ENCODE results near the gene FANCL. TPM values are rescaled to one million over a fixed set of nuclear protein-coding genes. Genes with fewer than 3 reads are reported as not detected.
"Not testable (repeated sequence)": the region's sequence is repeated elsewhere in the genome, so short reads cannot be mapped to it uniquely, and the experiment has no call there.

Gene FANCL
- total RNA-seq, 1 donor from 2014 or later, result 23.7 TPM

- Histone ChIP-seq H3K27me3 (ENCODE audit: low read depth) (no peaks in the 10 kb centered on the region), H3K27ac (no peak overlapping the region), H3K4me3 (no peak overlapping the region), H3K36me3 (peaks cover 16% of the 10 kb centered on the region), H3K9me3 (no peaks in the 10 kb centered on the region), H3K4me1 (no peaks in the 10 kb centered on the region)
- intact Hi-C loops (cut with DNase I), result no loop called here
- DNase-seq, result no peak
- no peak for TF ChIP-seq CTCF (IDR thresholded peaks at IDR 0.05)
- no peak for ATAC-seq
Observed at GRCh38 chr2:58146707-58147106, 94.4 kb downstream of the FANCL start.

DNA sequence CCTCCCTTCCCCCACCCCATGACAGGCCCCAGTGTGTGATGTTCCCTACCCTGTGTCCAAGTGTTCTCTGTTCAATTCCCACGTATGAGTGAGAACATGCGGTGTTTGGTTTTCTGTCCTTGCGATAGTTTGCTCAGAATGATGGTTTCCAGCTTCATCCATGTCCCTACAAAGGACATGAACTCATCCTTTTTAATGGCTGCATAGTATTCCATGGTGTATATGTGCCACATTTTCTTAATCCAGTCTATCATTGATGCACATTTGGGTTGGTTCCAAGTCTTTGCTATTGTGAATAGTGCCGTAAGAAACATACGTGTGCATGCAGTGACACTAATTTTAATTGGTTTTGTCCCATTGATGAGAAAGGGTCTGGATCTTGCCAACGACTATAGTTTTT, 95.4 kb downstream of the FANCL start:
- ATAC-seq; H3K9me3 ChIP-seq; DNase-seq; H3K4me3 ChIP-seq; H3K27me3 ChIP-seq (ENCODE audit: low read depth); H3K4me1 ChIP-seq; H3K27ac ChIP-seq; intact Hi-C loops (cut with DNase I): not testable (repeated sequence)
- peaks cover 16% of the 10 kb centered on the region for H3K36me3 ChIP-seq

DNA sequence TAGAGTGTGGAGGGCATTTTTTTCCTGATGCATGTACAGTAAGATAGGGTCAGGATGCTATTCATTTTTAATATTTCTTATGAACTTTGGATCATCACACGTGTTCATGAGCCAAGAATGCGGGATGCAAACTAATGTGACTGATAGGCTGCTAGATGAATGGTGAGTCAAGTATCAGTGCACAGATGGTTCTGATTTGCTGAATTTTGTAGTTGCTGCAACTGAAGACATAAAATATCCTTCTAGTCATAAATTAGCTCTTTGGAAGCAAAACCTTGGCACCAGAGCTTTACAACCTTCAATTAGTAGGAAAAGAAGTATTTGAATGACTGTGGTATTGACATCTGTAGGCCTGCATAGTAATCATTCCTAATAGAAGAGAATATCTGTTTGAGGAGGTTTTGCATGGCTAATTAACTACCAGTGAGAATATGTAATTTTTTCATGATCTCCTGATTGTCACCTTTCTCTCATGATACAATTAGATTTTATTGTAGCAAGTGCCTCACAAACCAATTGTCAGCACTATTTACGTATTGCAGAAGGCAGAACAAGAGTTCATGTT, 100.5 kb downstream of the FANCL start:
- no peak for TF ChIP-seq CTCF (IDR thresholded peaks at IDR 0.05)
- Histone ChIP-seq H3K36me3 (peaks cover 5% of the 10 kb centered on the region), H3K27me3 (ENCODE audit: low read depth) (no peaks in the 10 kb centered on the region), H3K4me3 (no peak overlapping the region), H3K4me1 (no peaks in the 10 kb centered on the region), H3K9me3 (no peaks in the 10 kb centered on the region), H3K27ac (no peak overlapping the region)
- intact Hi-C loops (cut with DNase I), result no loop called here
- DNase-seq (no peak), ATAC-seq (no peak)

GRCh38 chr2:58138396-58139030, 102.6 kb downstream of the FANCL start:
- Histone ChIP-seq H3K4me1 (no peaks in the 10 kb centered on the region), H3K36me3 (no peaks in the 10 kb centered on the region), H3K9me3 (no peaks in the 10 kb centered on the region), H3K4me3 (no peak overlapping the region), H3K27ac (no peak overlapping the region), H3K27me3 (ENCODE audit: low read depth) (no peaks in the 10 kb centered on the region)
- intact Hi-C loops (cut with DNase I), result no loop called here
- no peak for TF ChIP-seq CTCF (IDR thresholded peaks at IDR 0.05)
- ATAC-seq (no peak), DNase-seq (no peak)

DNA sequence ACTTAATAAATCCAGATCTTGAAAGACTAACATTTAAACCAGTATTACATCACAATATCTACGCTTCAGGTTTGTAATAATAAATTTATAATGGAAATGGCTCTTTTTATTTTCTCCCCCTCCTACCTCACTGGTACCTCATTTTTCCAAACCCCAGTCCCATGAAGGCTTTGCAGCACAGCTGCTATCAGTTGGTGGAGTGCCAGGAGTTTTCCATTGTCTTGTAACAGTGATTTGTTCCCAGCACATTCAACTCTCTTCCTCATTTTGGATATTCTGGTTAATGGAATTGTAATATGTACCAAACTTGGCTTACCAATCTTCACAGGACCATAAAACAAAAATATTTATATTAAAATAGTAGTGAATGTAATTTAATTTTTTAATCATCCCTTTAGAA, 103.3 kb downstream of the FANCL start:
- H3K36me3 ChIP-seq, result no peaks in the 10 kb centered on the region
- DNase-seq (no peak), ATAC-seq (no peak)
- H3K27me3 ChIP-seq (ENCODE audit: low read depth), result no peaks in the 10 kb centered on the region
- intact Hi-C loops (cut with DNase I), result no loop called here
- no peaks in the 10 kb centered on the region for H3K9me3 ChIP-seq
- no peaks in the 10 kb centered on the region for H3K4me1 ChIP-seq
- H3K4me3 ChIP-seq, result no peak overlapping the region
- no peak for TF ChIP-seq CTCF (IDR thresholded peaks at IDR 0.05)
- no peak overlapping the region for H3K27ac ChIP-seq

DNA sequence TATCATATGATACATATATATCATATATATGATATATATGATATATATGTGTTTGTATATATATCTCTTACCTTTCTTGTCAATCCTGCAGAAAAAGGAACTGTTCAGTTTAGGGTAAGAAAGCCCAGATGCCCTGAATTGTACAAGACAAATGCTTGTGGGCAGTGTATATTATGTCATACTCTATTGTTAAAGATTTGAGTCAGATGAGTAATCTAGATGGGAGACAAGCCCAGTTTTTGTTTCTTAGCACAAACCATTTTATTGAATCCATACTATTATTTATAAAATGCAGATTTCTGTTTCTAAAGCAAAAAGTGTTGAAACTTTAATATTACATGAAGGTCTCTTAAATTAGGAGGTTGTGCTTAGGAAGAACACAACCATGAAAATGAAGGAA, 103.9 kb downstream of the FANCL start:
- Histone ChIP-seq H3K9me3 (no peaks in the 10 kb centered on the region), H3K27me3 (ENCODE audit: low read depth) (no peaks in the 10 kb centered on the region), H3K4me1 (no peaks in the 10 kb centered on the region), H3K4me3 (no peak overlapping the region), H3K27ac (no peak overlapping the region), H3K36me3 (no peaks in the 10 kb centered on the region)
- ATAC-seq, result no peak
- TF ChIP-seq CTCF (IDR thresholded peaks at IDR 0.05), result no peak
- DNase-seq, result no peak
- intact Hi-C loops (cut with DNase I), result no loop called here
